ENCODE measurements around the gene FMNL3.
A peak's percentile ranks its signal among the peaks of the same experiment; 100 is the strongest.

Gene FMNL3

DNA sequence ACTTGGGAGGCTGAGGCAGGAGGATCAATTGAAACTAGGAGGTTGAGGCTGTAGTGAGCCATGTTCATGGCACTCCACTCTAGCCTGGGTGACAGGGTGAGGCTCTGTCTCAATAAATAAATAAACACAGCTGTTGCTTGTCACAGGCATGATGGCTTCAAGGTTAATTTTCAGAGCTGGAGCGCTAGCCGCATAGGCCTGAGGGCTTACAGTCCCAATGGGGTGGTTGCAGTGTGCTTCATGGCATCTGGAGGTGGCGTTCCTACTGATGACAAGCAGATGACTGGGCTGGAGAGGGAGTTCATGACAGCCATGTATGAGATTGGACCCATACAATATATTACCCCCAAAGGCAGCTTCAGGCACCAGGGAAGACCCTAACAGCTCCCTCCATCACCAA is 1.6 kb upstream of the FMNL3 start:
- DNase-seq (ENCODE audit: low spot score), result no peak

DNA sequence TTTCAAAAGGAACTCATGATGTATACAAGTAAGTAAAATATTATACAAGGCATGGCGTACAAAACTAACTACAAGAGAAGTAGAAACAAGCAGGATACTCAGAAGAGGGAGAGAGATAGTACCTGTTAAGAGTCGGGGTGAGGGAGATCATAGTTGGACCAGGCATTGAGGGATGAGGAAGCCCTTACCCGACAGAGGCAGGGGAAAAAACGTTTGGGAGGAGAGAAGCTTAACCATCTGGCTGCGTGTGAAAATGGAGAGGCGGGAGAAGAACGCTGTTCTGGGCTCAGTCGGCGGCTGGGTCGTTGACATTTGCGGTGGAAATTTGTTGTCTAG is 575 bp upstream of the FMNL3 start:
- DNase-seq (ENCODE audit: low spot score), result no peak

- no peak for DNase-seq (ENCODE audit: low spot score)
Observed at GRCh38 chr12:49706351-49707127, 666 bp downstream of the FMNL3 start.

GRCh38 chr12:49705479-49706134 is 1.6 kb downstream of the FMNL3 start:
- peak; percentile 58 for DNase-seq (ENCODE audit: low spot score)

GRCh38 chr12:49703647-49704137 is 3.5 kb downstream of the FMNL3 start:
- no peak for DNase-seq (ENCODE audit: low spot score)

DNA sequence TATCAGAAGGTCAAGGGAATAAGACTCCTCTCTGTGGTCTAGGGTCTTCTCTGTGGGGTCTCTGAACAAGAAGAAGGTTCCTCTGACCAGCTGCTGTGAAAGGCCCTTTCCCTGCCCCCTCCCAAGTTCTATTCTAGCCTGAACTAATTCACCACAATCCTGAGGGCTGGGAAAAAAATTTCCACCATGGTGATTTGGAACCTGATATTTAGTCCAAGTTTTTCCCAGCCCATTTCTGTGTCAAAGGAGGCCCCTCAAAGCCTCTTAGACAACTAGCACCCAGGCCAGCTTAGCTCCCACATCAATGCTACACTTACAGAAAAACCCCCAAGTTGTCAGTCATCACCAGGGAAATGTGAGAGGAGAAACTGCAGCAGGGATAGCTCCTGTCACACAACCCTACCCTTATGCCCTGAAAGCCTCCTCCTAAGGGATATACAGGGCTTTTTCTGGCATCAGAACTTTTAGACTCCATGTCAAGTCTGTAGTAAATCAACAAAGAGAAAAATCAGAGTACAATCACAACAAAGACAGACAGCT is 4.5 kb downstream of the FMNL3 start:
- no peak for DNase-seq (ENCODE audit: low spot score)

DNA sequence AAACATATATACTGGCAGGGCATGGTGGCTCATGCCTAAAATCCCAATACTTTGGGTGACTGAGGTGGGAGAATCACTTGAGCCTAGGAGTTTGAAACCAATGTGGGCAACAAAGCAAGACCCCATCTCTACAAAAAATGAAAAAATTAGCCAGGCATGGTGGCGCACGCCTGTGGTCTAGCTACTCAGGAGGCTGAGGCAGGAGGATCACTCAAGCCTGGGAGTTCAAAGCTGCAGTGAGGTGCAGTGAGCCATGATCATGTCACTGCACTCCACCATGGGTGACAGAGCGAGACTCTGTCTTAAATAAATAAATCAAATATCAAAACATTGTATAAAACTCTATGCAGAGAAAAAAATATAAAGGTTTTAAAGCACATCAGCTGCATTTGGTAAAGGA is 5.2 kb downstream of the FMNL3 start:
- DNase-seq (ENCODE audit: low spot score), result no peak

GRCh38 chr12:49698619-49699545 is 8.3 kb downstream of the FMNL3 start:
- DNase-seq (ENCODE audit: low spot score), result peak; percentile 69

DNA sequence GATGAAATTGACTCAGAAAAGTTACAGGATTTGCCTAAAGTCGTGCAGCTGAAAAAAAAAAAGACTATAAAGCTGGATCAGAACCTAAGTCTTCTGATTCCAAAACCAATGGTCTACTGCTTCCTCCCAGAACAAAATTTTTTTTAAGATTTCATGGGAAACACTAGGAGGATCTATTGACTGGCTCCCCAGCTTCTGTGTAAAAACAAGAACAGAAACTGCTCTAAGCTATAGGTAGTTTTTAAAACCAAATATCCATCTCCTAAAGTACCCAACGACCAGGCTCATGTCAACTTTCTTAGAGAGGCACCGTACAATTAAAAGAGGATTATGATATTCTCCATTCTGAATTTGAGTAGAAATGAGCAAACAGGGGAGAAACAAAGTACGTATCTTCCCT is 9.4 kb downstream of the FMNL3 start:
- no peak for DNase-seq (ENCODE audit: low spot score)

- no peak for DNase-seq (ENCODE audit: low spot score)
Observed at GRCh38 chr12:49696723-49697122, 10.5 kb downstream of the FMNL3 start.

GRCh38 chr12:49693931-49694444 is 13.2 kb downstream of the FMNL3 start:
- DNase-seq (ENCODE audit: low spot score), result no peak

- DNase-seq (ENCODE audit: low spot score), result no peak
Observed at GRCh38 chr12:49692851-49693250, 14.4 kb downstream of the FMNL3 start.

- no peak for DNase-seq (ENCODE audit: low spot score)
Observed at GRCh38 chr12:49689785-49690184, 17.4 kb downstream of the FMNL3 start.

DNA sequence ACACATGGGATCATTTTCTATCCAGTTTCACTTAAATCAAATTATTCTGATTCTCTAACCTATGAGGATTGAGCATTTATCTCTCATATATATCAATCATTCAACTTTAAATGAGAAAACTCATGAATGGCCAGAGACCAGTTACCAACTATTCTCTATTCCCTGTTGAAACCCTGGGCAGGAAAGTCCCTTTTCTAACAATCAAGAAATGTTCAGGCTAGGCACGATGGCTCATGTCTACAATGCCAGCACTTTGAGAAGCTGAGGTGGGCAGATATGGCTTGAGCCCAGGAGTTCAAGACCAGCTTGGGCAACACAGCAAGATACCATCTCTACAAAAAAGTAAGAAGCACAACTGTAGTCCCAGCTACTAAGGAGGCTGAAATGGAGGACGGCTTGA is 18.0 kb downstream of the FMNL3 start:
- DNase-seq (ENCODE audit: low spot score), result no peak

DNA sequence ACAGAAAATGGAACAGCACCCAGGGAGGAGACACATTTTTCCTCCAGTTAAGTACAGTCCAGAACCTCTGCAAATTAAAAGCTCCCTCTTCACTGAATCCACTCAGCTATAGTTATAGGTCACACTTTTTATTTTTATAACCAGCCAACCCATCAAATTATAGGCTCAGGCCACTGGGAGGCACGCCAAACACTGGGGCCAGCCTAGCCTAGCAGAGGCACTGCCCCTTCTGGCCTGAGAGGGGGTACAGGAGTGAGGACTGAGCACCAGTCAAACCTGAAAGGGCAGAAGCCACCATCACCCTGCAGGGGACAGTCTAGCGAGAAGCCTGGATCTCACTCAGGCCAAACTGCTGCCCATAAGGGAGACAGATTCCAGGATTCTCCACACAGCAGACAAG is 19.3 kb downstream of the FMNL3 start:
- DNase-seq (ENCODE audit: low spot score), result no peak

DNA sequence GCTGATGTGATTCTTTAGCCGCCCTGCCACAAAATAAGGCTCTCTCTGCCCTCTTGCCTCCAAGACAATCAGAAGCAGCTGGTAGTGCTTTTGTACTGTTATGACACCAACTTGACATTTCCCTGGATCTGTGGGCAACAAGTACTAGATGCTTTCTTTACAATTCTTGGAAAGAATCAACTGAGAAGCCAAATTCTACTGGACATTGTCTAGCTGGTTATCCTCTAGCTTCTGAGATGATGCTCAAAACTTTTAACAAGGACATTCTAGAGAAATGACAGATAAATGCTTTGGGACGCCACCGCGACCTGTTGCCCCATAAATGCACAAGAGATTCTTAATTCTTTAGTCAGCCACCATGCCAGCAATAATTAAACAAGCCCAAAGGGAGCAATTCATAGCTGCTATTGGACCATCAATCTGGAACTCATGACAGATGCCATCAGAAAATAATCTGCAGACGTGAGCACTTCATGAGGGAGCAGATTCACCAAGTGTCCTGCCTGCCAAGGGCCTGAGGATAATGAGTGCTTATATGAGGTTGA is 22.8 kb downstream of the FMNL3 start:
- DNase-seq (ENCODE audit: low spot score), result no peak

GRCh38 chr12:49683599-49684309 is 23.5 kb downstream of the FMNL3 start:
- DNase-seq (ENCODE audit: low spot score), result no peak

DNA sequence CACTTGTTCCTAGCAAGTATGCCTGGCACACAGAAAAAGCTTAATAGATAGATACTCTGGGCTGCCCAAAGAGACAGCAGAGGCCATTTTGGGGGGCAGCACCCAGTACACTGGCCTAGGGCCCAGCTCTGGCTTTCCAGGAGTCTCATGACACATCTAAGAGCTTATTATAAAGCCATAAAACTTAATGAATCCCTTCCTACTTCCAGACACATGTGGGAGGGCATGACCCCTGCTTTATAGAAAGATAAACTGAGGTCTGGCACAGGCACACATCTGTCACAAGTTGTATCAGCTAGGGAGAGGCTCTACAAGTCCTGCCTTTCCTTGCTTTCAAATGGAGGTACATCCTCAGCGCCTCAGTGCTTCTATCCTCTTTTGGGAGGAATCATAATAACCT is 27.1 kb downstream of the FMNL3 start:
- no peak for DNase-seq (ENCODE audit: low spot score)

DNA sequence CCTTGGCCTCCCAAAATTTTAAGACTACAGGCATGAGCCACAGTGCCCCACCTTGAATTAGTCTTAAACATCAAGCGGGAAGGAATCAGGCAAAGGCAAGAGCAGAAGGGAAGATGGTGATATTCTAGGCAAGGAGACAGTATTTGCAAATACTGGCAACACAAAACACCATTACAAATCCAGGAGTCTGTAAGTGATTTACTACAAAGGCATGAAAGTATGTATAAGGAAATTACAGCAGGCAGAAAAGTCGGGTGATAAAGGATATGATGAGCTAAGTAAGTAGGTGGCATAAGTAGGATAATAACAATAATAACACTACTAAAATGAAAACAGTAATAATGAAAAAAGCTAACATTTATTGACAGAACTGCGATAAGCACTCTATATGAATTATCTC is 28.5 kb downstream of the FMNL3 start:
- no peak for DNase-seq (ENCODE audit: low spot score)

DNA sequence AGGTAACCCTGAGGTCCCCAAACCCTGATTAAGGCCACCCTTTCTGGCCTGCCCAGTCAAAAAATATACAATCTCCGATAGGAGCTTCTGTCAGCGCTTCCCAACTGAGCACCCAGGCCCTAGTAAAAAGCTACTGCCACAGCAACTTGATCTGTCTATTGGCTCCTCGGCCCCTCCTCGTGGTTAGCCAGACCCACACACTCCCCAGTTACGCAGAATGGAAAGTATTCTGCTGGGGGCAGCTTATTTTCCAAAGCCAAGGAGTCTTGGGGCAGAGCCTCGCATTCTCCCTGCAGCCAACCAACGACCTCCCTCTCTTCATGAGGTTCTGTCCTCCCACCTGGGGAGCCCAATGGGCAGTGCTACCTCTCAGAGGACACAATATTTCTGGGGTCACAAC is 32.1 kb downstream of the FMNL3 start:
- no peak for DNase-seq (ENCODE audit: low spot score)

DNA sequence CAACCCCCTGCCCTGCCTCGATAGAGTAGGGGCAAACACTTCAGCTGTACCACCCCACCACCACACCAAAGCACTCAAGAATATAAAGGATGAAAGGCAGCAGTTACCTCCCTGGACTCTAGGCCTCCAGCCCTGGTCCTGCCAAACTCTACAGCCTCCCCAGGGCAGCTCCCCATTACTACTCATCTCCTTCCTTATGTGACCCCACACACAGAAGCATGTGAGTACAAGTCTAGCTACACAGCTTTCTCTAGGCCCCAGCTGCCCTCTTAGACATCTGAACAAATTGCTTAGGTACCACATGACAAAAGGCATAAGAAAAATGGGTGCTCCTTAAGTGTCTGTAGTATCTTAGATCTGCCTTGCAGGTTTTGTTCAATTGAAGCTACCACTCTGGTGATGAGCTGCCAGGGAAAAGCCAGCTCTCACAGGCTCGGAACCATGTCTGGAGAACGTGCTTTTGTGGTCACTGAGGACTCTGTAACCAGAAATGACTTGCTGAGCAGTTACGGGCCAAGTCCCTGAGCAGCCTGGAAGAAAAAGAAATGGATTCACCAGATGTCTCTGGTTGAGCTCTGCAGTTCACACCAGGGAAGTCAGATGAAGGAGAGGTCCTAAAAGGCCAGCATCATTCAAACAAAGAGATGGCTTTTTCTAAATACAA is 32.8 kb downstream of the FMNL3 start:
- peak; percentile 56 for DNase-seq (ENCODE audit: low spot score)

Data from pons (tissue), 1 donor.